OCI-LY7 (cell line): ENCODE results near the gene CEP112. TPM values are rescaled to one million over a fixed set of nuclear protein-coding genes. Genes with fewer than 3 reads are reported as not detected.

Experiments
- BruUV-seq: library from RNA; stranded (reverse); fragments of 400-500 nt; replicated peaks from 2 replicates; lab custom pipeline; 2021; lab: Mats Ljungman, UMichigan
- CTCF ChIA-PET: fragments of 300-600 bp; sonication (Branson Sonifier 250); formaldehyde crosslinking; loops from one replicate; lab custom pipeline; 2022; ENCODE audit warnings: antibody characterized with exemption; ENCODE audit not compliant: unreplicated experiment; lab: Charles Lee
- POLR2A ChIA-PET: fragments of 300-600 bp; sonication (Branson Sonifier 250); formaldehyde crosslinking; loops from one replicate; lab custom pipeline; 2022; ENCODE audit warnings: antibody characterized with exemption; lab: Charles Lee
- DNase-seq: peaks from one replicate; pipeline ENCODE4 v3.0.0-alpha.2; 2015; ENCODE audit warnings: low spot score
- H2AFZ ChIP-seq: fragments of 200-600 bp; sonication (generic), shearing (Covaris generic); 2 replicates; pipeline ENCODE4 v1.6.1; 2014; ENCODE audit warnings: mild to moderate bottlenecking, antibody characterized with exemption, low read length, moderate library complexity
- H3K27ac ChIP-seq: fragments of 200-600 bp; sonication (generic); 2 replicates; pipeline ENCODE4 v1.5.1; 2014; ENCODE audit warnings: mixed run types, low read depth, mild to moderate bottlenecking, moderate library complexity, low read length, inconsistent platforms; ENCODE audit not compliant: poor library complexity, severe bottlenecking
- H3K36me3 ChIP-seq: fragments of 200-600 bp; sonication (generic); 2 replicates; pipeline ENCODE4 v1.6.1; 2014; ENCODE audit warnings: mild to moderate bottlenecking, antibody characterized with exemption, low read length, moderate library complexity, mixed read lengths; ENCODE audit not compliant: insufficient read depth
- H3K4me1 ChIP-seq: fragments of 200-600 bp; sonication (generic); 2 replicates; pipeline ENCODE4 v1.5.1; 2014; ENCODE audit warnings: mild to moderate bottlenecking, low read length; ENCODE audit not compliant: insufficient read depth, poor library complexity, severe bottlenecking
- H3K4me2 ChIP-seq: fragments of 200-600 bp; sonication (generic); 2 replicates; pipeline ENCODE4 v1.6.1; 2014; ENCODE audit warnings: mild to moderate bottlenecking, low read length
- H3K4me3 ChIP-seq: fragments of 200-600 bp; sonication (generic); 2 replicates; pipeline ENCODE4 v1.5.1; 2014; ENCODE audit warnings: mild to moderate bottlenecking, low read depth, low read length; ENCODE audit not compliant: poor library complexity, severe bottlenecking
- H3K79me2 ChIP-seq: fragments of 200-600 bp; sonication (generic); 2 replicates; pipeline ENCODE4 v1.6.1; 2016; ENCODE audit warnings: low read depth, mild to moderate bottlenecking, low read length, moderate library complexity, mixed read lengths; ENCODE audit not compliant: insufficient read depth
- H3K9me2 ChIP-seq: fragments of 200-600 bp; sonication (generic); 2 replicates; pipeline ENCODE4 v1.6.1; 2016; ENCODE audit warnings: mild to moderate bottlenecking, low read length, mixed read lengths; ENCODE audit not compliant: insufficient read depth
- H3K9me3 ChIP-seq: fragments of 200-600 bp; sonication (generic); 2 replicates; pipeline ENCODE4 v1.6.1; 2014; ENCODE audit warnings: mild to moderate bottlenecking, mixed run types, low read length, mixed read lengths
- H4K20me1 ChIP-seq: fragments of 200-600 bp; sonication (generic); 2 replicates; pipeline ENCODE4 v1.6.1; 2014; ENCODE audit warnings: mild to moderate bottlenecking, antibody characterized with exemption, low read length, moderate library complexity, mixed read lengths; ENCODE audit not compliant: insufficient read depth
- EZH2phosphoT487 ChIP-seq: fragments of 200-600 bp; sonication (generic); IDR thresholded peaks from 2 replicates; pipeline ENCODE4 v1.6.1; 2018; ENCODE audit warnings: low read depth, borderline replicate concordance, mild to moderate bottlenecking, mixed run types, antibody characterized with exemption, low read length, moderate library complexity, mixed read lengths
- intact Hi-C: fragments of 100-400 bp; cut with micrococcal nuclease; formaldehyde crosslinking; loops from one replicate; pipeline ENCODE4 v1.10.0; 2022; ENCODE audit not compliant: unreplicated experiment
- total RNA-seq, 2 experiments: library from RNA; depleted of rRNA in 1 of 2; stranded (reverse); fragments of >200 nt in 1 of 2; shearing (Covaris generic) in 1 of 2; gene quantifications; 2 replicates each; pipeline ENCODE4 v1.2.3, GENCODE V29; 2014 to 2022
- TF ChIP-seq, protein P1 (sequence below): fragments of 200-600 bp; sonication (generic); conservative IDR thresholded peaks from 2 replicates; pipeline ENCODE4 v1.5.1; 2014; ENCODE audit warnings: mild to moderate bottlenecking, antibody characterized with exemption, low read length, moderate library complexity, mixed read lengths

The CEP112 gene
- total RNA-seq, 2 experiments from 2014 or later, result 2.7 to 6.9 TPM

DNA sequence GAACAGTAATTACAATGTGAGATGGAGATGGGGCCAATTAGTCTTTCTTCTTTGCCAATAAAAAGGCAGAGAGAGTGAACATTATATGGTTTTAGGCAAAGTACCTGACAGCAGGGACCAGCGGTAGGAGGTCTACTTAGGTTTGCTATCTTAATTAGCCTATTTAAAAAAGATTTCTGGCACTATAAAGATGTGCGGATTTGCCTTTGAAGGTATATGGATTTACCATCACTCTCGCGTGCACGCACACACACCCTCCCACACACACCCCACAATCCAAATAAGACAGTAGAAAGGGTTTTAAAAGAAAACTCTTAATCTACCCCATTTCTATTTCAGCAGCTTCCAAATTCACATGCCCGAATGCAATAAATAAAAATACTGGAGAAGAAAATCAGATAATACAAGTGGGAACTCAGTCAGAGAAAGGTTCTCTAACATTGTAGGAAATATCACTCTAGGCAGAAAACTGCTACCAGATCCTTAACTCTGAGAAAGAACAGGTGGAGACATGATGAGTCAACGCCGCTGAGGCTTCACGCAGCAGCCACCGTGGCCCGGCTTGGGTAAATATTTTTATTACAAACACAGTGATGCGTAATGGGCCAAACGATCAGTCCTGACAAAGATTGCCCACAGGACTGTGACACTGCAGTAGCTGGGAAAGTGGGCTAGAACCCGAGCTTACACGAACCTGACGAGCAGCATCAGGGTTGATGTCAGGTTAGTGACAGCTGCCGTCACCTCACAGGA, 563.9 kb downstream of the CEP112 start:
- ChIA-PET CTCF (no interaction called here), POLR2A (no interaction called here)
- no peak overlapping the region for H3K4me2 ChIP-seq
- no peak overlapping the region for H3K4me3 ChIP-seq
- H3K79me2 ChIP-seq, result no peaks in the 10 kb centered on the region
- no peaks in the 10 kb centered on the region for H3K4me1 ChIP-seq
- no peak for DNase-seq
- no peak for TF ChIP-seq EZH2phosphoT487
- TF ChIP-seq, protein P1, sequence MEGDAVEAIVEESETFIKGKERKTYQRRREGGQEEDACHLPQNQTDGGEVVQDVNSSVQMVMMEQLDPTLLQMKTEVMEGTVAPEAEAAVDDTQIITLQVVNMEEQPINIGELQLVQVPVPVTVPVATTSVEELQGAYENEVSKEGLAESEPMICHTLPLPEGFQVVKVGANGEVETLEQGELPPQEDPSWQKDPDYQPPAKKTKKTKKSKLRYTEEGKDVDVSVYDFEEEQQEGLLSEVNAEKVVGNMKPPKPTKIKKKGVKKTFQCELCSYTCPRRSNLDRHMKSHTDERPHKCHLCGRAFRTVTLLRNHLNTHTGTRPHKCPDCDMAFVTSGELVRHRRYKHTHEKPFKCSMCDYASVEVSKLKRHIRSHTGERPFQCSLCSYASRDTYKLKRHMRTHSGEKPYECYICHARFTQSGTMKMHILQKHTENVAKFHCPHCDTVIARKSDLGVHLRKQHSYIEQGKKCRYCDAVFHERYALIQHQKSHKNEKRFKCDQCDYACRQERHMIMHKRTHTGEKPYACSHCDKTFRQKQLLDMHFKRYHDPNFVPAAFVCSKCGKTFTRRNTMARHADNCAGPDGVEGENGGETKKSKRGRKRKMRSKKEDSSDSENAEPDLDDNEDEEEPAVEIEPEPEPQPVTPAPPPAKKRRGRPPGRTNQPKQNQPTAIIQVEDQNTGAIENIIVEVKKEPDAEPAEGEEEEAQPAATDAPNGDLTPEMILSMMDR, result no peak
- H3K9me2 ChIP-seq, result no peaks in the 10 kb centered on the region
- H4K20me1 ChIP-seq, result no peaks in the 10 kb centered on the region
- no peak overlapping the region for H3K27ac ChIP-seq
- no peaks in the 10 kb centered on the region for H3K36me3 ChIP-seq
- H3K9me3 ChIP-seq, result no peaks in the 10 kb centered on the region
- no peak overlapping the region for H2AFZ ChIP-seq
- intact Hi-C loops, result no loop called here
- BruUV-seq, result no TSS peak

DNA sequence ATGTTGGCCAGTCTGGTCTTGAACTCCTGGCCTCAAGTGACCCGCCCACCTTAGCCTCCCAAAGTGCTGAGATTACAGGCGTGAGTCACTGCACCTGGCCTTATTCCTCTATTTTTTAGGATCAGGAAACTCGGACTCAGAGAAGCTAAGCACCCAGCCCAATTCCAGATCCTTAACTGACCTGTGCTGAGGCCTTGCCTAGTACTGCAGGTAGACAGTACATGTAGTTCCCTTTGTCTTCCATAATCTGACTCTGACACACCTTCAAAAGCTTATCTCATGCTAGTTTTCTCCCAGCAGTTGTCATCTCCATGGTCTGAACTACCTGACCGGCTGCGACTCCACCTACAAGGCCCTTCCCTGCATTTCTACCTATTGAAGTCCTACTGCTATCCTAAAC, 564.8 kb downstream of the CEP112 start:
- H3K79me2 ChIP-seq, result no peaks in the 10 kb centered on the region
- no peak overlapping the region for H3K4me3 ChIP-seq
- ChIA-PET CTCF (no interaction called here), POLR2A (no interaction called here)
- BruUV-seq, result no TSS peak
- no peaks in the 10 kb centered on the region for H4K20me1 ChIP-seq
- H3K9me2 ChIP-seq, result no peaks in the 10 kb centered on the region
- TF ChIP-seq EZH2phosphoT487, result no peak
- TF ChIP-seq, protein P1, result no peak
- intact Hi-C loops, result no loop called here
- DNase-seq, result no peak
- no peaks in the 10 kb centered on the region for H3K4me1 ChIP-seq
- H3K36me3 ChIP-seq, result no peaks in the 10 kb centered on the region
- H2AFZ ChIP-seq, result no peak overlapping the region
- H3K9me3 ChIP-seq, result no peaks in the 10 kb centered on the region
- no peak overlapping the region for H3K4me2 ChIP-seq
- no peak overlapping the region for H3K27ac ChIP-seq

DNA sequence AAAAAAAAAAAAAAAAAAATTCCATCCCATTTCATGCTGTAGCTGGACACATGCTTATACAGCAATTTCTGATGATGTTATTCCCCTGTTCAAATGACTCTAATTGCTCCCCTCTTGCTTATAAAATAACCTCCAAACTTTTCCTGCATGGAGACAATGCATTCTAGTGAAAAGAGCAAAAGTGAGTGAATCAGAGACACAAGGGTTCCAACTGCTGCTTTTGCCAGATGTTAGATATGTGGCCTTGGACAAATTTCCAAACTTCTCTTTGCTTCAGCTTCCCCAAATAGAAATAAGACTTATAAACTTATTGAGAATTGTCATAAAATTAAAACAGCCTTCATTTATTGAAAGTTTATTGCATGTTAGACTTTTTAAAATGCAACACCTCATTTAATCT, 565.5 kb downstream of the CEP112 start:
- POLR2A ChIA-PET, result interaction anchor here (0.6 to 0.7 kb wide), 2 partner anchors 9 to 338 kb away, joined by 3 read pairs; no protein-coding TSS in a partner anchor
- no TSS peak for BruUV-seq
- DNase-seq, result no peak
- Histone ChIP-seq H3K79me2 (no peaks in the 10 kb centered on the region), H3K36me3 (no peaks in the 10 kb centered on the region), H3K9me3 (no peaks in the 10 kb centered on the region), H4K20me1 (no peaks in the 10 kb centered on the region), H3K27ac (no peak overlapping the region), H3K4me1 (no peaks in the 10 kb centered on the region), H3K9me2 (no peaks in the 10 kb centered on the region), H2AFZ (no peak overlapping the region), H3K4me3 (no peak overlapping the region), H3K4me2 (no peak overlapping the region)
- CTCF ChIA-PET, result no interaction called here
- intact Hi-C loops, result no loop called here
- TF ChIP-seq EZH2phosphoT487, result no peak
- TF ChIP-seq, protein P1, result no peak
